Prostate gland (tissue), 2 donors: ENCODE results near the gene ICOSLG. TPM values are rescaled to one million over a fixed set of nuclear protein-coding genes. Genes with fewer than 3 reads are reported as not detected.
"Not testable (repeated sequence)": the region's sequence is repeated elsewhere in the genome, so short reads cannot be mapped to it uniquely, and the experiment has no call there.

ENCODE experiments used
- DNase-seq: peaks from one replicate; pipeline ENCODE4 v3.0.0-alpha.2; 2019; ENCODE audit warnings: low spot score
- H3K27ac ChIP-seq, 2 donors: fragments of 200-600 bp; sonication (generic); 2 replicates each; pipeline ENCODE4 v1.5.1; 2017 to 2019
- H3K27me3 ChIP-seq: fragments of 200-600 bp; sonication (generic); replicated peaks from 2 replicates; pipeline ENCODE4 v1.5.1; 2019; ENCODE audit not compliant: insufficient read depth
- H3K36me3 ChIP-seq, 2 donors: fragments of 200-600 bp; sonication (generic); 1 replicate in 1 of 2; 2 replicates in 1 of 2; pipeline versions ENCODE4 v1.5.1 to v1.8.1; 2017 to 2019
- H3K4me1 ChIP-seq: fragments of 200-600 bp; sonication (generic); replicated peaks from 2 replicates; pipeline ENCODE4 v1.5.1; 2019
- H3K4me3 ChIP-seq, 2 donors: fragments of 200-600 bp; sonication (generic); 2 replicates each; pipeline ENCODE4 v1.5.1; 2017 to 2019
- H3K9me3 ChIP-seq: fragments of 200-600 bp; sonication (generic); 2 replicates; pipeline ENCODE4 v1.5.1; 2017
- POLR2A ChIP-seq: fragments of 450-650 bp; IDR thresholded peaks from one replicate; pipeline ENCODE4 v1.6.1; 2016; ENCODE audit warnings: antibody characterized with exemption, mild to moderate bottlenecking
- POLR2AphosphoS5 ChIP-seq: sonication (generic); formaldehyde crosslinking; IDR thresholded peaks from one replicate; pipeline ENCODE4 v1.6.1; 2017; ENCODE audit warnings: antibody characterized with exemption
- WGBS: methylation state at CpG from one replicate; pipeline ENCODE4 v1.1.5; 2018; 5-methylcytosine and 5-hydroxymethylcytosine counted together
- intact Hi-C: fragments of 100-400 bp; cut with DNase I; formaldehyde crosslinking; loops from one replicate; pipeline ENCODE4 v1.14.2; 2022
- total RNA-seq, 2 donors: library from RNA; depleted of rRNA; stranded (reverse); fragments of >200 nt; gene quantifications; one replicate each; pipeline ENCODE4 v1.1.0, GENCODE V29; 2016
- TF ChIP-seq, protein P1 (sequence below), 4 experiments: fragments of 200-600 bp in 2 of 4; fragments of 450-650 bp in 2 of 4; sonication (generic) in 2 of 4; IDR thresholded peaks; 1 replicate in 3 of 4; 2 replicates in 1 of 4; pipeline ENCODE4 v1.5.1; 2016 to 2019; ENCODE audit warnings: antibody characterized with exemption in 4 of 4, mild to moderate bottlenecking in 2 of 4, moderate library complexity in 2 of 4

ICOSLG gene
- total RNA-seq, 2 donors from 2014 or later, result 3.4 to 3.7 TPM

- Histone ChIP-seq H3K9me3 (no peaks in the 10 kb centered on the region), H3K4me3 (no peak overlapping the region), H3K27me3 (peaks cover 3% of the 10 kb centered on the region), H3K27ac (no peak overlapping the region), H3K36me3 (no peaks in the 10 kb centered on the region), H3K4me1 (no peaks in the 10 kb centered on the region)
- WGBS, result 62% methylated on average over 18 of the region's 21 CpGs
- TF ChIP-seq POLR2AphosphoS5 (no peak), POLR2A (no peak)
- TF ChIP-seq, protein P1, sequence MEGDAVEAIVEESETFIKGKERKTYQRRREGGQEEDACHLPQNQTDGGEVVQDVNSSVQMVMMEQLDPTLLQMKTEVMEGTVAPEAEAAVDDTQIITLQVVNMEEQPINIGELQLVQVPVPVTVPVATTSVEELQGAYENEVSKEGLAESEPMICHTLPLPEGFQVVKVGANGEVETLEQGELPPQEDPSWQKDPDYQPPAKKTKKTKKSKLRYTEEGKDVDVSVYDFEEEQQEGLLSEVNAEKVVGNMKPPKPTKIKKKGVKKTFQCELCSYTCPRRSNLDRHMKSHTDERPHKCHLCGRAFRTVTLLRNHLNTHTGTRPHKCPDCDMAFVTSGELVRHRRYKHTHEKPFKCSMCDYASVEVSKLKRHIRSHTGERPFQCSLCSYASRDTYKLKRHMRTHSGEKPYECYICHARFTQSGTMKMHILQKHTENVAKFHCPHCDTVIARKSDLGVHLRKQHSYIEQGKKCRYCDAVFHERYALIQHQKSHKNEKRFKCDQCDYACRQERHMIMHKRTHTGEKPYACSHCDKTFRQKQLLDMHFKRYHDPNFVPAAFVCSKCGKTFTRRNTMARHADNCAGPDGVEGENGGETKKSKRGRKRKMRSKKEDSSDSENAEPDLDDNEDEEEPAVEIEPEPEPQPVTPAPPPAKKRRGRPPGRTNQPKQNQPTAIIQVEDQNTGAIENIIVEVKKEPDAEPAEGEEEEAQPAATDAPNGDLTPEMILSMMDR (IDR thresholded peaks at IDR 0.05), result no peak
- DNase-seq, result no peak
- intact Hi-C loops, result no loop called here
These were observed 45.5 kb upstream of the ICOSLG start for GRCh38 chr21:44286086-44286715.

DNA sequence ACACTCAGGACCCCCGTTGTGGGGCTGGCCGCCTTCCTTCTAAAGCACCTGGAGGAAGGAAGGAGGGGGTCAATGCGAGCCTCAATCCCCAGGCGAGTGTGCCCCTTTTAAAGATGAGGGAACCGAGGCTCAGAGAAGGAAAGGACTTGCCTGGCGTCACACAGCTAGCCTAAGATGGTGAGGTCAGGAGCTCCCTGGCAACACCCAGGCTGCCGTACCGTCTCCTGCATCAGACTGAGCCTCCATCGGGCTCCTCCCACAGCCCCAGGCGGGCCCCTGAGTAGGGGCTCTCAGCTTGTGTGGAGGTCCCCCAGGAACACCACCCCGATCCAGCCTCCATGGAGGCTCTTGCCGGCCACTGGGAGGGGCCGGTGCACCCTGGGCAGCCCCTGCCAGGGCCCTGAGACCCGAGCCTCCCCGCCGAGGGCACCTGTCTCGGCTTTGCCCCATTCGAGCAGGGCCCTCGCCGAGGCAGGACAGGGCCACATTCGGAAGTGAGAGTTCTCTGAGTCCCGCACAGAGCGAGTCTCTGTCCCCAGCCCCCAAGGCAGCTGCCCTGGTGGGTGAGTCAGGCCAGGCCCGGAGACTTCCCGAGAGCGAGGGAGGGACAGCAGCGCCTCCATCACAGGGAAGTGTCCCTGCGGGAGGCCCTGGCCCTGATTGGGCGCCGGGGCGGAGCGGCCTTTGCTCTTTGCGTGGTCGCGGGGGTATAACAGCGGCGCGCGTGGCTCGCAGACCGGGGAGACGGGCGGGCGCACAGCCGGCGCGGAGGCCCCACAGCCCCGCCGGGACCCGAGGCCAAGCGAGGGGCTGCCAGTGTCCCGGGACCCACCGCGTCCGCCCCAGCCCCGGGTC is 44.6 kb upstream of the ICOSLG start, which contains the start of gene AIRE:
TSS of gene AIRE (plus strand) at position 739 of the 855 bp plus-strand sequence. CDS start 131 bp downstream, outside the sequence.
- no peak for DNase-seq
- no peaks in the 10 kb centered on the region for H3K4me1 ChIP-seq

GRCh38 chr21:44283948-44284347 is 43.2 kb upstream of the ICOSLG start:
- intact Hi-C loops, result no loop called here
- TF ChIP-seq, protein P1 (IDR thresholded peaks at IDR 0.05), result no peak
- no peak for TF ChIP-seq POLR2AphosphoS5
- TF ChIP-seq POLR2A, result no peak
- DNase-seq, result no peak
- 90% methylated on average over 11 of the region's 11 CpGs for WGBS
- Histone ChIP-seq H3K9me3 (no peaks in the 10 kb centered on the region), H3K36me3 (no peaks in the 10 kb centered on the region), H3K27me3 (peaks cover 3% of the 10 kb centered on the region), H3K4me3 (no peak overlapping the region), H3K4me1 (no peaks in the 10 kb centered on the region), H3K27ac (no peak overlapping the region)

More for the DNA sequence above, 44.6 kb upstream of the ICOSLG start, which contains the start of gene AIRE:
- Histone ChIP-seq H3K36me3 (no peaks in the 10 kb centered on the region), H3K27ac (no peak within 1 kb of the TSS), H3K9me3 (no peaks in the 10 kb centered on the region), H3K4me3 (peak within 1 kb of the TSS in 1 of 2 donors; percentile 10), H3K27me3 (peaks cover 3% of the 10 kb centered on the region)
- TF ChIP-seq POLR2AphosphoS5 (no peak), POLR2A (no peak)
- TF ChIP-seq, protein P1 (IDR thresholded peaks at IDR 0.05), result no peak
- intact Hi-C loops, result no loop called here
- WGBS, result 30% methylated on average over 35 of the region's 56 CpGs

- H3K36me3 ChIP-seq, intact Hi-C loops, H3K27ac ChIP-seq, H3K27me3 ChIP-seq, H3K4me3 ChIP-seq, H3K4me1 ChIP-seq, DNase-seq, H3K9me3 ChIP-seq: not testable (repeated sequence)
- WGBS, result 72% methylated on average over 11 of the region's 11 CpGs
These were observed 42.6 kb upstream of the ICOSLG start for GRCh38 chr21:44283211-44283785.

GRCh38 chr21:44282370-44282769 is 41.6 kb upstream of the ICOSLG start:
- no peak for TF ChIP-seq POLR2AphosphoS5
- TF ChIP-seq, protein P1 (IDR thresholded peaks at IDR 0.05), result no peak
- no peak for TF ChIP-seq POLR2A
- intact Hi-C loops, result no loop called here
- H3K4me3 ChIP-seq, result no peak overlapping the region

More at GRCh38 chr21:44282370-44282769, 41.6 kb upstream of the ICOSLG start:
- Histone ChIP-seq H3K36me3 (no peaks in the 10 kb centered on the region), H3K27ac (no peak overlapping the region), H3K27me3 (peaks cover 2% of the 10 kb centered on the region), H3K4me1 (no peaks in the 10 kb centered on the region), H3K9me3 (no peaks in the 10 kb centered on the region)
- WGBS, result 94% methylated on average over 9 of the region's 9 CpGs
- DNase-seq, result no peak
